Measurements from ENCODE around the gene MTPN.

The MTPN gene

DNA sequence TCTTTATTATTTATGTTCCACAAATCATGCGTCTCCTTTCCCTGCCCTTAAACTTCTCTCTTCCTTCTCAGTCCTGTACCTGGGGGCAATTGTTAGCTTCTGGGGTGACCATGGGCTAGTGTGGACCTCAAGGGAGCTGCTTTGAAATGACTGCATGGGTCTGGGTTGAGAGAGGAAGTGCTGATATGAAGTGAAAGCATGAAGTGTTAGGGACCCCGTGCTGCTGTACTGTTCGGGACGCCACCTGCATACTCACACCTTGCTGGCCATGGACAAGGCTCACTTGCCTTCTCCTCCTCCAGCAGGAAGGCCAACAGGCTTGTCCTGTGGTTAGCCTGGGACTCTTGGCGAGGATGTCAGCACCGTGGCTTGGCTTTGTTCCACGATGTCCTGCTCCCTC, 56.7 kb downstream of the MTPN start:
- DNase-seq (ENCODE audit: low read depth, low spot score), result no peak
- CTCF ChIA-PET, result no interaction called here
- H3K4me3 ChIP-seq (ENCODE audit: low read depth, low read length), result no peak overlapping the region
- TF ChIP-seq, protein P1, sequence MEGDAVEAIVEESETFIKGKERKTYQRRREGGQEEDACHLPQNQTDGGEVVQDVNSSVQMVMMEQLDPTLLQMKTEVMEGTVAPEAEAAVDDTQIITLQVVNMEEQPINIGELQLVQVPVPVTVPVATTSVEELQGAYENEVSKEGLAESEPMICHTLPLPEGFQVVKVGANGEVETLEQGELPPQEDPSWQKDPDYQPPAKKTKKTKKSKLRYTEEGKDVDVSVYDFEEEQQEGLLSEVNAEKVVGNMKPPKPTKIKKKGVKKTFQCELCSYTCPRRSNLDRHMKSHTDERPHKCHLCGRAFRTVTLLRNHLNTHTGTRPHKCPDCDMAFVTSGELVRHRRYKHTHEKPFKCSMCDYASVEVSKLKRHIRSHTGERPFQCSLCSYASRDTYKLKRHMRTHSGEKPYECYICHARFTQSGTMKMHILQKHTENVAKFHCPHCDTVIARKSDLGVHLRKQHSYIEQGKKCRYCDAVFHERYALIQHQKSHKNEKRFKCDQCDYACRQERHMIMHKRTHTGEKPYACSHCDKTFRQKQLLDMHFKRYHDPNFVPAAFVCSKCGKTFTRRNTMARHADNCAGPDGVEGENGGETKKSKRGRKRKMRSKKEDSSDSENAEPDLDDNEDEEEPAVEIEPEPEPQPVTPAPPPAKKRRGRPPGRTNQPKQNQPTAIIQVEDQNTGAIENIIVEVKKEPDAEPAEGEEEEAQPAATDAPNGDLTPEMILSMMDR (IDR thresholded peaks at IDR 0.05; ENCODE audit: insufficient read depth, low read length, missing control alignments), result no peak
- POLR2A ChIA-PET, result no interaction called here

DNA sequence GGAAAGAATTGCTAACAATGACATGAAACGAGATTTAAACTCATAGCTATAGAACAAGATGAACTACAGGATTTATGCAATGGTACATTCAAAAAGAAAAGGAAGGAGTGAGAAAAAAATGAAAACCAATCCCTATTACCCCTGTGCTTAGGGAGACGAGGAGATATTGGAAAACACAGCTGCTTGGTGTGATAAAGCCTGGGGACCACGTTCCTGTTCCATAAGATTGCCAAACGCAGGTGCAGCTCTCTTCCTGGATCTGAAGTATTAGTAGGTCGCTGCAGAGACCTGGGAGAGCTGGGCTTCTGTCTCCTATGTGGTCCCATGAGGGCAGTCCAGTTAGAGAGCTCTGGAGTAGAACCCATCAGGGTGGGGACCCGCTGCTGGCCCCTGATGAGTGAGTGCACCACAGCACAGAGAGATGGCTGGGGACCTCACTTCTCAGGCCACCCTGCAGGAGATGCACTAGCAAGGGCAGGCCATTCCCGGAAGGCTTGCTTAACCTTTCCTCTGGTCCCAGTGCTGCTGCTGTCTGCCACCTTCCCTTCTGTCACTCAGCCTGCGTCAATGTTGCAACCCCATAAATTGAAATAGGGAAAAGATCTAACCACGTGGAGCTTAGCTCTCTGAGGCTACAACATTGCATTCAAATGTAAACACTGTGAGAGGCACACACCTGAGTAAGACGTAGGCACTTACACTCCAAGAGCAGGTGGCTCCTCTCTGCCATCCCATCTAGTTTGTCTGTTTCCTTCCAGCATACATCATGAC, 57.9 kb downstream of the MTPN start:
- H3K4me3 ChIP-seq (ENCODE audit: low read depth, low read length), result no peak overlapping the region
- TF ChIP-seq, protein P1 (IDR thresholded peaks at IDR 0.05; ENCODE audit: insufficient read depth, low read length, missing control alignments), result no peak
- CTCF ChIA-PET, result interaction anchor here (0.8 kb wide), 1 partner anchor 118 kb away, joined by 3 read pairs; no protein-coding TSS in a partner anchor
- no peak for DNase-seq (ENCODE audit: low read depth, low spot score)
- POLR2A ChIA-PET, result no interaction called here

DNA sequence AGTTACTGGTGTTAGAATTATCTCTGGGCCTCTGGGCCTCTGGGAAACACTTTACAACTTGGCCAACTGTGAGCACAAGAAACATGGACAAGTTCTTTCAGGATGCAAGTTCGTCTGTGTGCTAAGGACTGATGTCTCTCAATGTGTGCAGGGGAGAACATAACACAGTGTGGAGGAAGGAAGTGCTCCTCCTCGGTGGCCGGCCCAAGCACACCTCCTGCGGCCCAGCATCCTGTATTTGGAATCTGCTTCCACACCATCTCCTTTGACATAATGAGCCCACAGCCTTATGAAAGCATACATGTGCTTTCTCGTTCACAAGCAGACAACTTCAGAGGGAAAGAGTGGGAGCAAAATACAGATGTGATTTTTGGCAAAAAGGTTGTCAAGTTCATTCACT, 59.0 kb downstream of the MTPN start:
- TF ChIP-seq, protein P1 (IDR thresholded peaks at IDR 0.05; ENCODE audit: insufficient read depth, low read length, missing control alignments), result no peak
- CTCF ChIA-PET, result no interaction called here
- no peak for DNase-seq (ENCODE audit: low read depth, low spot score)
- POLR2A ChIA-PET, result no interaction called here
- no peak overlapping the region for H3K4me3 ChIP-seq (ENCODE audit: low read depth, low read length)

DNA sequence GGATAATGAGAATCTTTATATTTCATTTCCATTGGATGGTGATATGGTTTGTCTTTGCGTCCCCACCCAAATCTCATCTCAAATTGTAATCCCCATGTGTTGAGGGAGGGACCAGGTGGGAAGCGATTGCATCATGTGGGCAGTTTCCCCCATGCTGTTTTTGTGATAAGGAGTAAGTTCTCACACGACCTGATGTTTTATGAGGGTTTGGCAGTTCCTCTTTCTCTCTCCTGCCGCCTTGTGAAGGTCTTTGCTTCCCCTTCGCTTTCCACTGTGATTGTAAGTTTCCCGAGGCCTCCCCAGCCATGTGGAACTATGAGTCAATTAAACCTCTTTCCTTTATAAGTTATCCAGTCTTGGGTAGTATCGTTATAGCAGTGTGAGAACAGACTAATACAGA, 59.4 kb downstream of the MTPN start:
- H3K4me3 ChIP-seq (ENCODE audit: low read depth, low read length), result no peak overlapping the region
- no peak for DNase-seq (ENCODE audit: low read depth, low spot score)
- ChIA-PET CTCF (no interaction called here), POLR2A (no interaction called here)
- TF ChIP-seq, protein P1 (IDR thresholded peaks at IDR 0.05; ENCODE audit: insufficient read depth, low read length, missing control alignments), result no peak

DNA sequence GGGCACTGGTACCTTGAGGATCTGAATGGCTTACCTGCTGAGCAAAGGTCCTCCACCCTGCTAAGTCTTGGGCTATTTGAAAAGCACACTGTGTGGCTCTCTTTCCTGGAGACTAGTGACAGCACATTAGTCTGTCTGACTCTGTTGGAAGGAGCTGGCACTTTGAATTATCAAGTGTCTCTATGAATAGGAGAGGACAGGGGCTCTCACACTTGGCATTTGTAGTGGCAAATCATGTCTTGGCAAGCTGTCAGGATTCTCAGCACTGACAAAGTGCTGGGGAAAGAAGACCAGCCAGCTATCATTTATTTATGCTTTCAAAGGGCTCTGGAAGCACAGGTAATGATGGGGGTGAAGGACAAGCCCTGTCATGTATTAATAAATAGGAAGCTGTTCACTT, 62.8 kb downstream of the MTPN start:
- no peak overlapping the region for H3K4me3 ChIP-seq (ENCODE audit: low read depth, low read length)
- no peak for DNase-seq (ENCODE audit: low read depth, low spot score)
- CTCF ChIA-PET, result interaction anchor here (0.6 kb wide), 1 partner anchor 269 kb away, joined by 3 read pairs; no protein-coding TSS in a partner anchor
- POLR2A ChIA-PET, result no interaction called here
- TF ChIP-seq, protein P1 (IDR thresholded peaks at IDR 0.05; ENCODE audit: insufficient read depth, low read length, missing control alignments), result no peak

DNA sequence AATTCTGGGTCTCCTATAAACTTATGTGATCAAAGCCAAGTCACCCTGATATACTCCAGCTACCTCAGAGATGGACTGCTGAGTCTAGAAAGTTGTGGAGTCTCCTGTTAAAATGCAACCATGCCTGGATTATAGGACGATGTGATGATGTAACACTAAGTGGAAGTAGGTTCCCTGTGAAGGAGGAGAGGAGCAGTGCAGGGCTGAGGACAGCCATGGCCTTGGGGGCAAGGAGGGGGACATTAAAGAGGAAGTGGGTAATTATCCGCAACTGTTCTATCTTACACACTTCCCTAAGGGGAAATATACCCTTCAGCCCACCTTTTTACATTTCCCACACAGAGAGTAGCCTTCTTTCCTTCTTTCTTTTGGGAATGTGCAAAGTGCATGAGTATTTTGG, 63.8 kb downstream of the MTPN start:
- ChIA-PET POLR2A (no interaction called here), CTCF (no interaction called here)
- DNase-seq (ENCODE audit: low read depth, low spot score), result no peak
- H3K4me3 ChIP-seq (ENCODE audit: low read depth, low read length), result no peak overlapping the region
- TF ChIP-seq, protein P1 (IDR thresholded peaks at IDR 0.05; ENCODE audit: insufficient read depth, low read length, missing control alignments), result no peak
